Measurements from ENCODE around the gene OR4D9.

- TF ChIP-seq CTCF (IDR thresholded peaks at IDR 0.05) (no peak), POLR2A (IDR thresholded peaks at IDR 0.05) (no peak)
Measured at GRCh38 chr11:59480359-59480758, 31.0 kb upstream of the OR4D9 start.
